ENCODE results near the gene NHP2. TPM values are rescaled to one million over a fixed set of nuclear protein-coding genes. Genes with fewer than 3 reads are reported as not detected.
A peak's percentile ranks its signal among the peaks of the same experiment; 100 is the strongest.

Gene NHP2
- total and polyA plus RNA-seq, 4 donors = 64.7 to 199 (median 132) TPM

DNA sequence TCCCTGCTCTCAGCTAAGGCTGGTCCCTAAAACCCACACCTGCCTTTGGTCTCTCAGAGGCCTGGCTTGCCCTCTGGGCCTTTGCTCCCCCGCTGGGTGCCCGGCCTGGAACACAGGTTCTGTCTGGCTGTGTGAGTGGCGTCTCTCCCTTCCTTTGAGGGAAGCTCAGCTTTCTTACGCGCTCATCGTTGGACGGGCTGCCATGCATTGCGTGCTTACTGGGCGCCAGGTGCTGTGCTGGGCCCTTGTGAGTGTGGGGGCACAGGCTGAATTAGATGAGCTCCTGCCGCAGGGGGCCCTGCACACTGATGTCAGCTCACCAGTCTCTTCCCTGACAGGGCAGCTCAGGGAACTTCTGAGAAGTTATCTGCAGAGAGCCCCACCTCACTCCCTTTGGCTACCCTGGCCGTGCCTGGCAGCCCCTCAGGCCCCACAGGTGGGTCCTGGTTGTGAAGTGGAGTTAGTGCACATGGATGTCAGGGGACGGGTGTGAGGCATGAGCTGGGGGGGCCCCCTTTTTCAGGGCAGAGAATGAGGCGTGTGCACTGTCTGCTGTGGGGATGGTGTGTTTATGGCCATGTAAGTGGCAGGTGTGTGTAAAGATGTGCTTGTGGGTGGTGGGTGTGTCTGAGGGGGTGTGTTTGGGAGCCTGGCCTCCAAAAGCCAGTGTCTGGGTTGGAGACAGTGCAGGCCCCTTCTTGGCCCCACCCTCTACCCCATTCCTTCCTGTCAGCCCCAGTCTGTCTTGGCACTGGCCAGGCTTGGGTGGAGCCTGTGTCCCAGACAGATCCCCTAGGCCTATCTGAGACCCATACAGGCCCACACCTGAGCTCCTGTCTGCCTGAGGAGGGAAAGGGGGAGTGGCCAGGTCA lies 30.4 kb downstream of the NHP2 start:
- no peak overlapping the region for H3K9ac ChIP-seq (ENCODE audit: insufficient read depth in 1 of 2, low read length in 2 of 2)
- ATAC-seq (ENCODE audit: insufficient read depth, low FRiP score) (no peak), DNase-seq (no peak)
- H3K36me3 ChIP-seq (ENCODE audit: control insufficient read depth in 4 of 4, insufficient read depth in 4 of 4, low read length in 4 of 4) = peaks cover 0 to 5% (median 0%) of the 10 kb centered on the region in 4 donors
- 85 to 93% methylated on average over 13 of the region's 13 CpGs for WGBS, 2 donors
- H3K27me3 ChIP-seq (ENCODE audit: control insufficient read depth in 3 of 3, insufficient read depth in 3 of 3, low read length in 2 of 3) = peaks cover 0 to 2% (median 0%) of the 10 kb centered on the region in 3 donors
- H3K9me3 ChIP-seq (ENCODE audit: control insufficient read depth in 4 of 4, insufficient read depth in 3 of 4, low read length in 3 of 4) = no peaks in the 10 kb centered on the region
- H3K4me3 ChIP-seq = no peak overlapping the region
- TF ChIP-seq, protein P1, sequence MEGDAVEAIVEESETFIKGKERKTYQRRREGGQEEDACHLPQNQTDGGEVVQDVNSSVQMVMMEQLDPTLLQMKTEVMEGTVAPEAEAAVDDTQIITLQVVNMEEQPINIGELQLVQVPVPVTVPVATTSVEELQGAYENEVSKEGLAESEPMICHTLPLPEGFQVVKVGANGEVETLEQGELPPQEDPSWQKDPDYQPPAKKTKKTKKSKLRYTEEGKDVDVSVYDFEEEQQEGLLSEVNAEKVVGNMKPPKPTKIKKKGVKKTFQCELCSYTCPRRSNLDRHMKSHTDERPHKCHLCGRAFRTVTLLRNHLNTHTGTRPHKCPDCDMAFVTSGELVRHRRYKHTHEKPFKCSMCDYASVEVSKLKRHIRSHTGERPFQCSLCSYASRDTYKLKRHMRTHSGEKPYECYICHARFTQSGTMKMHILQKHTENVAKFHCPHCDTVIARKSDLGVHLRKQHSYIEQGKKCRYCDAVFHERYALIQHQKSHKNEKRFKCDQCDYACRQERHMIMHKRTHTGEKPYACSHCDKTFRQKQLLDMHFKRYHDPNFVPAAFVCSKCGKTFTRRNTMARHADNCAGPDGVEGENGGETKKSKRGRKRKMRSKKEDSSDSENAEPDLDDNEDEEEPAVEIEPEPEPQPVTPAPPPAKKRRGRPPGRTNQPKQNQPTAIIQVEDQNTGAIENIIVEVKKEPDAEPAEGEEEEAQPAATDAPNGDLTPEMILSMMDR (IDR thresholded peaks at IDR 0.05; ENCODE audit: control extremely low read depth, extremely low read depth) = no peak
- no peak overlapping the region for H3K27ac ChIP-seq (ENCODE audit: low read depth in 1 of 2, low read length in 1 of 2)
- peaks cover 0 to 30% (median 10%) of the 10 kb centered on the region in 5 donors for H3K4me1 ChIP-seq (ENCODE audit: control insufficient read depth in 5 of 5, insufficient read depth in 5 of 5, low read length in 5 of 5)

DNA sequence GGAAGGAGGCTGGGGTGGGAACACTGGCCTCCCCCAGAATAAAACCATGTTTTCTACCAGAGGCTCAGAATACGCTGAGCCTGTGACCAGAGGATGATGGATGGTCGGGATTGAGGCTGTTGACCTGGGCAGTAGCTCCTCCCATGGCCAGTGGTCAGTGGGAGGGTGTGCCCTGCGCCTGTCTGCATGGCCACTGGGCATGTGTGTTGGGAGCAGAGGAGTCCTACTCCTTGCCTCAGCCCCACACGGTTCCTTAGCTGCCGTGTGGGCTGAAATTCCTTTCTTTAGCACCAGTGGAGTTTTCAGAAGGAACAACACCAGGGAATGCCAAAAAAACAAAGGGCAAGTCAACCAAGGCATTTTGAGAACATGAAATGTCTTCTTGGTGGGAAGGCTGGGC lies 31.3 kb downstream of the NHP2 start:
- Histone ChIP-seq H3K27me3 (ENCODE audit: control insufficient read depth in 3 of 3, insufficient read depth in 3 of 3, low read length in 2 of 3) (peaks cover 0 to 4% (median 3%) of the 10 kb centered on the region in 3 donors), H3K27ac (ENCODE audit: low read depth in 1 of 2, low read length in 1 of 2) (peak overlapping the region in 1 of 2 donors; percentile 1), H3K4me1 (ENCODE audit: control insufficient read depth in 5 of 5, insufficient read depth in 5 of 5, low read length in 5 of 5) (peaks cover 0 to 33% (median 10%) of the 10 kb centered on the region in 5 donors), H3K9me3 (ENCODE audit: control insufficient read depth in 4 of 4, insufficient read depth in 3 of 4, low read length in 3 of 4) (no peaks in the 10 kb centered on the region), H3K4me3 (no peak overlapping the region), H3K9ac (ENCODE audit: insufficient read depth in 1 of 2, low read length in 2 of 2) (no peak overlapping the region), H3K36me3 (ENCODE audit: control insufficient read depth in 4 of 4, insufficient read depth in 4 of 4, low read length in 4 of 4) (peaks cover 0 to 5% (median 0%) of the 10 kb centered on the region in 4 donors)
- DNase-seq = no peak
- 88 to 89% methylated on average over 5 of the region's 5 CpGs for WGBS, 2 donors
- TF ChIP-seq, protein P1 (IDR thresholded peaks at IDR 0.05; ENCODE audit: control extremely low read depth, extremely low read depth) = no peak
- no peak for ATAC-seq (ENCODE audit: insufficient read depth, low FRiP score)

DNA sequence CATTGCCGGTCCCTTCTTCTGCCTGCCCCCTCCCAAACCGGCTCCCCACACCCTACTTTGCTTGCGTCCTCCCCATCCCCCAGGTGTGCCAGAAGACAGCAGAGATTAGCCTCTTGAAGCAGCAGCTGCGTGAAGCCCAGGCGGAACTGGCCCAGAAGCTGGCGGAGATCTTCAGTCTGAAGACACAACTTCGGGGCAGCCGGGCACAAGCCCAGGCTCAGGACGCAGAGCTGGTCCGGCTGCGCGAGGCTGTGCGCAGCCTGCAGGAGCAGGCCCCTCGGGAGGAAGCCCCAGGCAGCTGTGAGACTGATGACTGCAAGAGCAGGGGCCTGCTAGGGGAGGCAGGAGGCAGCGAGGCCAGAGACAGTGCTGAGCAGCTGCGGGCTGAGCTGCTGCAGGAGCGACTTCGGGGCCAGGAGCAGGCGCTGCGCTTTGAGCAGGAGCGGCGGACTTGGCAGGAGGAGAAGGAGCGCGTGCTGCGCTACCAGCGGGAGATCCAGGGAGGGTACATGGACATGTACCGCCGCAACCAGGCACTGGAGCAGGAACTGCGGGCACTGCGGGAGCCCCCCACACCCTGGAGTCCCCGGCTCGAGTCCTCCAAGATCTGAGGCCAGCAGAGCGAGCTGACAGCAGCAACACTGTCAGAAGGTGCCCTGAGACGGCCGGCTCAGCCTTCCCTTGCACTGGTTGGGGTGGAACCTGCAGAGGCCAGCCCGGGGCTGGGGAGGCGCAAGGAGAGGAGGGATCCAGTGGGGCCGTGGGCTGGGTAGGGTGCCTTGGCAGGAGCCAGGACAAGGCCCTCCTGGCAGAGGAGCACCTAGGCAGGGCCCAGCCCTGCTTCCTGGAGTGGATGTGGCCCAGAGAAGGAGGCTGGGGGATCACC lies 32.1 kb downstream of the NHP2 start:
- Histone ChIP-seq H3K27me3 (ENCODE audit: control insufficient read depth in 3 of 3, insufficient read depth in 3 of 3, low read length in 2 of 3) (peaks cover 0 to 10% (median 9%) of the 10 kb centered on the region in 3 donors), H3K4me1 (ENCODE audit: control insufficient read depth in 5 of 5, insufficient read depth in 5 of 5, low read length in 5 of 5) (peaks cover 0 to 35% (median 10%) of the 10 kb centered on the region in 5 donors), H3K9ac (ENCODE audit: insufficient read depth in 1 of 2, low read length in 2 of 2) (no peak overlapping the region), H3K9me3 (ENCODE audit: control insufficient read depth in 4 of 4, insufficient read depth in 3 of 4, low read length in 3 of 4) (no peaks in the 10 kb centered on the region), H3K36me3 (ENCODE audit: control insufficient read depth in 4 of 4, insufficient read depth in 4 of 4, low read length in 4 of 4) (peaks cover 0 to 5% (median 0%) of the 10 kb centered on the region in 4 donors), H3K4me3 (no peak overlapping the region), H3K27ac (ENCODE audit: low read depth in 1 of 2, low read length in 1 of 2) (no peak overlapping the region)
- ATAC-seq (ENCODE audit: insufficient read depth, low FRiP score) (no peak), DNase-seq (peak in 1 of 3 donors; percentile 40)
- TF ChIP-seq, protein P1 (IDR thresholded peaks at IDR 0.05; ENCODE audit: control extremely low read depth, extremely low read depth) = no peak
- WGBS, 2 donors = 81 to 84% methylated on average over 35 to 38 of the region's 38 CpGs
